GM12878 (cell line): ENCODE data around the gene MCOLN3. TPM values are rescaled to one million over a fixed set of nuclear protein-coding genes. Genes with fewer than 3 reads are reported as not detected.
A peak's percentile ranks its signal among the peaks of the same experiment; 100 is the strongest.

Experiments
- CBX5 ChIP-seq: sonication (generic); IDR thresholded peaks from 2 replicates; pipeline ENCODE4 v1.6.1; 2016; ENCODE audit warnings: low read depth, moderate library complexity, mild to moderate bottlenecking, inconsistent platforms
- DPF2 ChIP-seq: fragments of 450-650 bp; IDR thresholded peaks from 2 replicates; pipeline ENCODE4 v1.6.1; 2017; ENCODE audit warnings: mild to moderate bottlenecking
- E4F1 ChIP-seq: fragments of 450-650 bp; IDR thresholded peaks from 2 replicates; pipeline ENCODE4 v1.6.1; 2018; ENCODE audit warnings: borderline replicate concordance, mild to moderate bottlenecking; ENCODE audit not compliant: partially characterized antibody
- EGR1 ChIP-seq, 2 experiments: IDR thresholded peaks; 1 replicate in 1 of 2; 2 replicates in 1 of 2; pipeline ENCODE4 v1.6.1; 2011 to 2012; ENCODE audit warnings: low read depth in 2 of 2, low read length in 2 of 2, borderline replicate concordance in 1 of 2, mild to moderate bottlenecking in 1 of 2, moderate library complexity in 1 of 2
- GABPA ChIP-seq: IDR thresholded peaks from 2 replicates; pipeline ENCODE4 v1.6.1; 2014; ENCODE audit warnings: antibody characterized with exemption, low read depth, mild to moderate bottlenecking, inconsistent platforms
- HSF1 ChIP-seq: fragments of 150-350 bp; IDR thresholded peaks from 2 replicates; pipeline ENCODE4 v1.6.1; 2014; ENCODE audit warnings: mild to moderate bottlenecking, low read depth, low read length
- MLLT1 ChIP-seq: fragments of 450-650 bp; IDR thresholded peaks from 2 replicates; pipeline ENCODE4 v1.6.1; 2016; ENCODE audit warnings: mild to moderate bottlenecking
- NFXL1 ChIP-seq: fragments of 450-650 bp; IDR thresholded peaks from 2 replicates; pipeline ENCODE4 v1.6.1; 2017; ENCODE audit warnings: antibody characterized with exemption, mild to moderate bottlenecking, borderline replicate concordance
- PAX5 ChIP-seq: IDR thresholded peaks from 2 replicates; pipeline ENCODE4 v1.6.1; 2011; ENCODE audit warnings: low read depth, low read length, borderline replicate concordance
- PAX8 ChIP-seq: fragments of 450-650 bp; IDR thresholded peaks from 2 replicates; pipeline ENCODE4 v1.6.1; 2017; ENCODE audit warnings: mild to moderate bottlenecking, moderate library complexity
- SRF ChIP-seq, 2 experiments: IDR thresholded peaks; 2 replicates each; pipeline ENCODE4 v1.6.1; 2011; ENCODE audit warnings: low read depth in 2 of 2, low read length in 2 of 2, mild to moderate bottlenecking in 1 of 2, moderate library complexity in 1 of 2
- STAT1 ChIP-seq: fragments of 450-650 bp; conservative IDR thresholded peaks from 2 replicates; pipeline ENCODE4 v1.6.1; 2014; ENCODE audit warnings: antibody characterized with exemption, mild to moderate bottlenecking
- TAF1 ChIP-seq: IDR thresholded peaks from 2 replicates; pipeline ENCODE4 v1.6.1; 2011; ENCODE audit warnings: mild to moderate bottlenecking, low read depth, low read length, borderline replicate concordance
- USF1 ChIP-seq: IDR thresholded peaks from 2 replicates; pipeline ENCODE4 v1.6.1; 2011; ENCODE audit warnings: borderline replicate concordance, low read depth, mild to moderate bottlenecking, moderate library complexity, mixed read lengths, low read length; ENCODE audit not compliant: insufficient read depth; ENCODE audit errors: extremely low read length
- USF2 ChIP-seq: IDR thresholded peaks from 2 replicates; pipeline ENCODE4 v1.6.1; 2011; ENCODE audit warnings: low read depth, low read length, improper control_type of control experiment, borderline replicate concordance
- WRNIP1 ChIP-seq: IDR thresholded peaks from 2 replicates; pipeline ENCODE4 v1.6.1; 2011; ENCODE audit warnings: low read depth, low read length, improper control_type of control experiment, borderline replicate concordance
- ZBTB11 ChIP-seq: fragments of 450-650 bp; formaldehyde crosslinking; IDR thresholded peaks from 2 replicates; pipeline ENCODE4 v1.5.0; 2022; ENCODE audit warnings: mild to moderate bottlenecking, missing genetic modification characterization
- polyA plus RNA-seq, 11 experiments: library from polyadenylated mRNA; depleted of rRNA in 4 of 11; unstranded in 6 of 11; stranded (reverse) in 5 of 11; fragments of >200 nt; fragmentation: Nextera tagmentation in 4 of 11; fragmentation: Illumina TruSeq in 1 of 11; extraction: Ambion mirVana in 4 of 11; extraction: Trizol in 1 of 11; gene quantifications; 1 replicate in 1 of 11; 2 replicates in 10 of 11; pipeline versions ENCODE4 v1.2.1 to v1.2.3, GENCODE V29; 2011 to 2016; ENCODE audit warnings: inconsistent platforms in 2 of 11, missing spikeins in 2 of 11, low read depth in 1 of 11
- total RNA-seq, 4 experiments: library from RNA; depleted of rRNA in 3 of 4; stranded (reverse); fragments of >200 nt in 3 of 4; fragmentation: Illumina TruSeq in 1 of 4; extraction: Trizol in 1 of 4; gene quantifications; 2 replicates each; pipeline versions ENCODE4 v1.2.1 to v1.2.3, GENCODE V29; 2013 to 2021

The MCOLN3 gene
- total and polyA plus RNA-seq, 10 of the 15 experiments (the other 5 are each of a cell fraction or from before 2014, with no cell fraction given) = 0.48 to 7.4 (median 3.8) TPM

GRCh38 chr1:84996846-84997666 is 51.2 kb downstream of the MCOLN3 start, which contains the start of gene MCOLN2 (continued):
- peak; percentile 86 for TF ChIP-seq TAF1
- no peak for TF ChIP-seq SRF (IDR thresholded peaks at IDR 0.05; ENCODE audit: low read depth in 2 of 2, low read length in 2 of 2)
- no peak for TF ChIP-seq E4F1
- peak; percentile 39; the same call in 1 of the 2 replicates for TF ChIP-seq MLLT1
- TF ChIP-seq DPF2 = peak; percentile 81; the same call in 1 of the 2 replicates
- no peak for TF ChIP-seq STAT1
- peak in 1 of 2 experiments; percentile 67; a peak in 1 of 3 replicates for TF ChIP-seq EGR1 (IDR thresholded peaks at IDR 0.05; ENCODE audit: borderline replicate concordance in 1 of 2, low read depth in 2 of 2, low read length in 2 of 2)
- TF ChIP-seq ZBTB11 (CRISPR knock-in tag) = peak; percentile 64
- TF ChIP-seq USF1 = no peak
- TF ChIP-seq PAX8 = no peak
- TF ChIP-seq NFXL1 = no peak
- TF ChIP-seq GABPA = 0 out of 2 replicates have a peak, but pooled peaks have one; percentile 9
- no peak for TF ChIP-seq HSF1
- TF ChIP-seq WRNIP1 = no peak
- no peak for TF ChIP-seq CBX5
- TF ChIP-seq PAX5 = no peak
- TF ChIP-seq USF2 = no peak
